ENCODE data around the gene SLC25A46.
"Not testable (repeated sequence)": the region's sequence is repeated elsewhere in the genome, so short reads cannot be mapped to it uniquely, and the experiment has no call there.

The SLC25A46 gene

GRCh38 chr5:110757118-110757729, 18.4 kb downstream of the SLC25A46 start:
- DNase-seq, result peak; percentile 23

- no peak for DNase-seq
These were observed 21.4 kb downstream of the SLC25A46 start for GRCh38 chr5:110760158-110760557.

GRCh38 chr5:110768138-110768860, 29.5 kb downstream of the SLC25A46 start:
- no peak for DNase-seq

GRCh38 chr5:110769000-110769681, 30.3 kb downstream of the SLC25A46 start:
- no peak for DNase-seq

GRCh38 chr5:110770286-110770685, 31.5 kb downstream of the SLC25A46 start:
- no peak for DNase-seq

- DNase-seq, result no peak
These were observed 46.1 kb downstream of the SLC25A46 start for GRCh38 chr5:110784901-110785300.

GRCh38 chr5:110785356-110785755, 46.5 kb downstream of the SLC25A46 start:
- no peak for DNase-seq

GRCh38 chr5:110788006-110788405, 49.2 kb downstream of the SLC25A46 start:
- DNase-seq, result not testable (repeated sequence)

- no peak for DNase-seq
These were observed 51.9 kb downstream of the SLC25A46 start for GRCh38 chr5:110790673-110791072.

GRCh38 chr5:110802998-110803397, 64.2 kb downstream of the SLC25A46 start:
- DNase-seq, result no peak

GRCh38 chr5:110803467-110804326, 64.9 kb downstream of the SLC25A46 start:
- no peak for DNase-seq

- DNase-seq, result peak; percentile 37
These were observed 68.4 kb downstream of the SLC25A46 start for GRCh38 chr5:110807169-110807568.

GRCh38 chr5:110809006-110809405, 70.2 kb downstream of the SLC25A46 start:
- no peak for DNase-seq

All from NCI-H1092 treated with DMSO at 0.1 percent for 48 hours (cell line).